HG02678 (cell line): ENCODE measurements around the gene C20orf144.

Source experiments
- ATAC-seq: cut with Tn5 transposase; IDR thresholded peaks from one replicate; pipeline ENCODE4 v1.9.1; 2021; ENCODE audit warnings: mild to moderate bottlenecking, moderate library complexity; ENCODE audit not compliant: unreplicated experiment

Gene C20orf144

DNA sequence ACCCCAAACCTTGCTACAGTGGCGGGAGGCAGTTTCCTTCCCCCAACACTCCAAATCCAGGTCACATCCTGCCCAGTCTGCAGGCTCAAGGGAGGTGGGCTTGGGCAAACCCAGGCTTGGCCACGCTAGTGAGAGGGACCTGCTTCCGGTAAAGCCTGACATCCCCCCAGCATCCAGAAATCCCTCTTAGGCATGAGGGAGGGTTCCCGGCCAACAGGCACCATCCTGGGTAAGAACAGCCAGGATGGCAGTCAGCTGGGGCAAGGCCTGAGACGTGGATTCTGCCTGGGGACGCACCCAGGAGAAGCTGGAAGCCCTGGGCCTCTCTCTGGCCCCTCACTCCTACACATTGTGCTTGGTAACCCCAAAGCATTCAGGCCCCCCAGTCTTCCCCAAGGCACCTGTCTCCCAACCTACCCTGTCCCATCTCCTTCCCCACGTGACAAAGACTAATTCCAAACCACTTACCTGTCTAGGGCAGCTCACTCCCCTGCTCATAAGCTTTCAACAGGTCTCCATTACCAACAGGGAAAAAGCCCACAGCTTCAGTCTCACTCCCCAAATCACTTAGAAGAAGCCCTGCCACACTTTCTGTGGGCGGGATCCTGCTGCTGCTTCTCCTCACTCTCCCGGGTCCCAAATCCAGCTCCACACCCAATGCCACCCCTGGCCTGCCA, 2.1 kb downstream of the C20orf144 start:
- no peak for ATAC-seq

GRCh38 chr20:33664762-33665144, 2.6 kb downstream of the C20orf144 start:
- no peak for ATAC-seq

- ATAC-seq = peak; percentile 72
Observed at GRCh38 chr20:33666293-33667244, 4.4 kb downstream of the C20orf144 start, which contains the start of gene ACTL10. Gene ACTL10, plus strand, starts transcription at chr20:33666943. Its CDS starts 555 bp downstream, at chr20:33667498.

DNA sequence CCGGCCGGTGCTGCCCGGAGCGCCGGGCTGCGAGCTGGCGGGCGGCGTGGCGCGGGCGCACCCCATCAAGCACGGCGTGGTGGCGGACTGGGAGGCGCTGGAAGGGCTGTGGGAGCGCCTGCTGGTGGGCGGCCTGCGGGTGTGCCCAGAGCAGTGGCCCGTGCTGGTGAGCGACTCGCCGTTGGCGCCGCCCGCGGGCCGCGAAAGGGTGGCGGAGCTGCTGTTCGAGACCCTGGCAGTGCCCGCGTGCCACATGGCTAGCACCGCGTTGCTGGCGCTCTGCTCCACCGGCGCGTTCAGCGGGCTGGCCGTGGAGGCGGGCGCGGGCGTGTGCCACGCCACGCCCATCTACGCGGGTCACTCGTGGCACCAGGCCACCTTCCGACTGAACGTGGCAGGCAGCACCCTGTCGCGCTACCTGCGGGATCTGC, 5.1 kb downstream of the C20orf144 start:
- ATAC-seq = peak; percentile 11

DNA sequence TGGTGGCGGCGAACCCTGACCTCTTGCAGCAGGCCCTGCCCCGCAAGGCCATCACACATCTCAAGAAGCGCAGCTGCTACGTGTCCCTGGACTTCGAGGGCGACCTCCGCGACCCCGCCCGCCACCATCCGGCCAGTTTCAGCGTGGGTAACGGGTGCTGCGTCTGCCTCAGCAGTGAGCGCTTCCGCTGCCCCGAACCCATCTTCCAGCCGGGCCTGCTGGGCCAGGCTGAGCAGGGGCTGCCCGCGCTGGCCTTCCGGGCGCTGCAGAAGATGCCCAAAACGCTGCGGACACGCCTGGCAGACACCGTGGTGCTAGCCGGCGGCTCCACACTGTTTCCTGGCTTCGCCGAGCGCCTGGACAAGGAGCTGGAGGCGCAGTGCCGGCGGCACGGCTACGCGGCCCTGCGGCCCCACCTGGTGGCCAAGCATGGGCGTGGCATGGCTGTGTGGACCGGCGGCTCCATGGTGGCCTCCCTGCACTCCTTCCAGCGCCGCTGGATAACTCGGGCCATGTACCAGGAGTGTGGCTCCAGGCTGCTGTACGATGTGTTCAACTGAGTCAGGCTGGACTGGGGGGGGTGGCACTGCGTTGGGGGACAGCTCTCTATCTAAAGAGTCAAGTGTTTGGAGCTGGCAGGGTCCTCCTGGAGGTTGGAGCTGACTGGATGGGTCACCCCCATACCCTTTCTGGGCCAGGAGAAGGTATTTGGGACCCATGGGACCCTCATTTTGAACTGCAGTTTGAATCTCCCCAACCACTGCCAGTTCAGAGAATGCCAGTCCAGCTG, 5.7 kb downstream of the C20orf144 start:
- peak; percentile 39 for ATAC-seq

- ATAC-seq = no peak
Observed at GRCh38 chr20:33668466-33669155, 6.5 kb downstream of the C20orf144 start.

DNA sequence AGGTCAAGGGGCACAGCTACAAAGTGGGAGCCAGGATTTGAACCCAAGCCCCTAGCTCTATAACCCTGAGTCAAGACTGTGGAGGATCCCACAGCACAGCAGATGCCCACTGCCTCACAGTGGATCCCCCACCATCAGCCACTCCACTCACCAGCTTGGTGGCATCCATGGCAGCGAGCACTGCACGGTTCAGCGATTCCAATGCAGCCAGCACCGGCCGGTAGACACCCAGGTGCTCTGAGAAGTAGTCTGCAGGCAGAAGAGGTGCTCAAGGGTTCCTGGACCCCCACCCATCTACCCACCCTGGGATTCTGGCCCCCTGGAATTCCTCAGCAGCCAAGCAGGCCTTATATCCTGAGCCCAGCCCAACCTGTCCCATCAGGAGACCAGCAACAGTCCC, 7.1 kb downstream of the C20orf144 start:
- no peak for ATAC-seq

- no peak for ATAC-seq
Observed at GRCh38 chr20:33669873-33670640, 7.9 kb downstream of the C20orf144 start.

DNA sequence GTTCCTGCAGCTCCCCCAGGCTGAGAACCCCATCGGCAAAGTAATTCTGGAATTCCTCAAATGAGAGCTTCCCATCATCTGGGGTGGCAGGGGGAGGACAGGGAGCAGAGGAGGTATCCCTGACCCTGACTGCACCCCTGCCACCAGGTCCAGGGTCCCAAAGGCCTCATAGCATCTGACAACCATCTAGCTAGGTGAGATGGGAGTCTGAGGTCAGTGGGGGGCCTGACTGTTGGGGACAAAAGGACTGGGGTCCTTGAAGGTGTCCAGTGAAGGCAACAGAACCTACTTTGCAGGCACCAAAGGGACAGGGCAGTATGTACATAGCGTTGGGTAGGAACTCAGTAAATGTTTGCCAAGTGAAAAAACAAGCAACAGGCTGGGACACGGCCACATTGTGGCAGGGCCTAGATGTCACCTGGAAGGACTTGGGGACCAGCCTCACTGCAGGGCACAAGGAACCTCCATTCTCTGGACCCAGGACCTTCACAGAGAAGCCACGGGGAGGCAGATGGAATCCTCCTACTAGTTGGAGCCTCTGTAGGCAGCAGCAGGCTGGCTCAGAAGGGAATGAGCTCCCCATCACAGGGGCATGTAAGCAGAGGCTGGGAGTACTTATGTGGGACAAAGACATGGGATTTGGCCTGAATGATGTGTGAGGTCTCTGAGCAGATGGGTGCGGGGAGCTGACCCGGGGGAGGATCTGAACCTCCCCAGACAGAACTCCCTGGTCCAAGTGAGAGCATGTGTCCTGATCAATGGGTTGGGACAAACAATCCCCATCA, 8.8 kb downstream of the C20orf144 start:
- ATAC-seq = no peak

- ATAC-seq = no peak
Observed at GRCh38 chr20:33671573-33672288, 9.6 kb downstream of the C20orf144 start.

DNA sequence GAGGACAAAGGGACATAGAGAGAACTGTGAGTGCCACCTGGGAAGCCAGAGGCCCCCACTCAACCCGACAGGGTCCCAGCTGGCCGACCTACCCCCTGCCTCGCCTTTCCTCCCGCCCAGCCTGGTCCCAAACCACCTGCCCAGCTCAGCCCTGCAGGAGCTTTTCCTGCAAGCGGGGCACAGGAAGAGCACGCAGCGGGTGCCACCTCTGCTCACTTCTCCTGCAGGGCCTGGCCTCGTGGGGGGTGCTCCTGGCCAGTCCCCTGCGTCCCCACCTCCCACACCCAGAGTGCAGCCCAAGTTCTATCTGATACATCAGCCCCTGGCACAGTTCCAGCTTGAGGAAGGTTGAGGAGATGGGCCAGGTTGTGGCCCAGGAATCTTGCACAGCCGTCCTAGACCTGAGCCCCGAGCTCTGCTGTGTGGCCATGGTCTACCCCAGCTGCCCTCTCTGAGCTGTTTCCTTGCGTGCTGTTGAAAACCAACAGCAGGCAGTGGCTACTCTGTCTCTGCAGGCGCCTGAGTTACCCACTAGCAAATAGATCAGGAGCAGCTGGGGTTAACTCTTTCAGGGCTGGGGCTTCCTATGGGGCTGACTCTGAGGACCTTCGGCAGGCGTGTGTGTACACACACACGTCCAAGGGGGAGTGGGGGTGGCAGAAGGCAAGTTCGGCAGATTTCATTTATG, 10.4 kb downstream of the C20orf144 start:
- no peak for ATAC-seq

DNA sequence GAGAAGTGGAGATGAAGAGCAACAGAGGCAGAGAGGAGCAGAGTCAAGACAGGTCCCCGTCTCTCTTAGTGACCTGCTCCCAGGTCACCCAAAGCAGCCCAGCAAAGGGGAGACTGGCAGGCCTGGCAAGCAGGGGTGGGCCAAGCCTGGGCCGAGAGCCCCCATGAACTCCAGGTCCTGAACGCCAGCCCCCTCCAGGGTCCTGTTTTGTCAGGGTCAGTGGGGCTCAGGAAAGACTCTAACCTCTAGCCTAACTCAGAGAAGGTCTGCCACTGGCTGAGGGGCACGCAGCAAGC, 10.9 kb downstream of the C20orf144 start:
- ATAC-seq = no peak

- no peak for ATAC-seq
Observed at GRCh38 chr20:33673410-33674293, 11.5 kb downstream of the C20orf144 start.

- peak; percentile 76 for ATAC-seq
Observed at GRCh38 chr20:33674294-33675135, 12.4 kb downstream of the C20orf144 start, which contains the start of gene NECAB3. Gene NECAB3, minus strand, starts transcription at chr20:33674428. Its CDS starts 76 bp downstream, at chr20:33674352.

- no peak for ATAC-seq
Observed at GRCh38 chr20:33675136-33675959, 13.2 kb downstream of the C20orf144 start.
